LNCAP (cell line): ENCODE results near the gene GALNT9.

Experiments used
- TF ChIP-seq, protein P1 (sequence below): fragments of 450-650 bp; IDR thresholded peaks from 2 replicates; pipeline ENCODE4 v1.5.1; 2017; ENCODE audit warnings: mild to moderate bottlenecking

The GALNT9 gene

GRCh38 chr12:132344181-132344580 lies 14.8 kb upstream of the GALNT9 start:
- TF ChIP-seq, protein P1, sequence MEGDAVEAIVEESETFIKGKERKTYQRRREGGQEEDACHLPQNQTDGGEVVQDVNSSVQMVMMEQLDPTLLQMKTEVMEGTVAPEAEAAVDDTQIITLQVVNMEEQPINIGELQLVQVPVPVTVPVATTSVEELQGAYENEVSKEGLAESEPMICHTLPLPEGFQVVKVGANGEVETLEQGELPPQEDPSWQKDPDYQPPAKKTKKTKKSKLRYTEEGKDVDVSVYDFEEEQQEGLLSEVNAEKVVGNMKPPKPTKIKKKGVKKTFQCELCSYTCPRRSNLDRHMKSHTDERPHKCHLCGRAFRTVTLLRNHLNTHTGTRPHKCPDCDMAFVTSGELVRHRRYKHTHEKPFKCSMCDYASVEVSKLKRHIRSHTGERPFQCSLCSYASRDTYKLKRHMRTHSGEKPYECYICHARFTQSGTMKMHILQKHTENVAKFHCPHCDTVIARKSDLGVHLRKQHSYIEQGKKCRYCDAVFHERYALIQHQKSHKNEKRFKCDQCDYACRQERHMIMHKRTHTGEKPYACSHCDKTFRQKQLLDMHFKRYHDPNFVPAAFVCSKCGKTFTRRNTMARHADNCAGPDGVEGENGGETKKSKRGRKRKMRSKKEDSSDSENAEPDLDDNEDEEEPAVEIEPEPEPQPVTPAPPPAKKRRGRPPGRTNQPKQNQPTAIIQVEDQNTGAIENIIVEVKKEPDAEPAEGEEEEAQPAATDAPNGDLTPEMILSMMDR: no peak

- TF ChIP-seq, protein P1: no peak
Observed at GRCh38 chr12:132343294-132344004, 14.1 kb upstream of the GALNT9 start.

- TF ChIP-seq, protein P1: peak; percentile 42
Observed at GRCh38 chr12:132342251-132343227, 13.2 kb upstream of the GALNT9 start.

GRCh38 chr12:132341318-132342050 lies 12.1 kb upstream of the GALNT9 start:
- TF ChIP-seq, protein P1: no peak

- TF ChIP-seq, protein P1: no peak
Observed at GRCh38 chr12:132340266-132341035, 11.1 kb upstream of the GALNT9 start.

DNA sequence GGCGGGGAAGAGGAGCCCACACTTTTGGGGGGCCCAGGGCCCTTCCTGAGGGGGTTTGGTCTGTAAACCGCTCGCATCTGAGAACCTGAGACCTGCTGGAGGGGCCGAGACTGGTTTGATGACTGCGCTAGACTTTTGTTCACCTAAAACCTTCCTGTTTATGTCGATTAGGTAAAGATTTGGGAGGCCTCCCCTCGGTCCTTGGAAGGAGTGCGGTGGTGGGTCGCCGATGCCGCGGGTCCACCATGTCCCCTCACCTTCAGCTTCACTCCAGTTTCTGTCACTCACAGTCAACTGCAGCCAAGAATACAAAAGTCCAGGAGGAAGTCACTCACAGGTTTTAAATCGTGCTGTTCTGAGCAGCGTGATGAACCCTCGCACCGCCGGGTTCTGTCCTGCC lies 10.5 kb upstream of the GALNT9 start:
- TF ChIP-seq, protein P1: no peak
